CD4-positive, alpha-beta T cell treated with Interleukin-15 for 1 hour (primary cell): ENCODE data around the gene FRRS1L.

Experiments used
- DNase-seq: peaks from one replicate; pipeline ENCODE4 v3.0.0-alpha.2; 2020

The FRRS1L gene

DNA sequence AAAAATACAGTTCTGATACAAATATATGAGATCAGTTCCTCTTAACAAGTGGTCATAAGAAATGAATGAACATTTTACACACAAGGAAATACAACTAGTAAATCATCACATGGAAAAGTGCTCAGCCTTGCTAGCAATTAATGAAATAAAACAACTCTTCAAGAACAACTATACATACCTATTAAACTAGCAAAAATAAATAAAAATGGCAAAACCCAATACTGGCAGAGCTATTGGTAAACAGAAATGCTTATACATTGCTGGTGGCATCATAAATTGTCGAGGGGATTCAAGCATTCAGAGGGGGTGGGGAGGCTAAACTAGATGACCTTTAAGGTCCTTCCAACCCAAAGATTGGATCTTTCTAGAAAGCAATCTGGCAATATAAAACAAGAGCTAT lies 5.9 kb upstream of the FRRS1L start:
- DNase-seq = no peak

DNA sequence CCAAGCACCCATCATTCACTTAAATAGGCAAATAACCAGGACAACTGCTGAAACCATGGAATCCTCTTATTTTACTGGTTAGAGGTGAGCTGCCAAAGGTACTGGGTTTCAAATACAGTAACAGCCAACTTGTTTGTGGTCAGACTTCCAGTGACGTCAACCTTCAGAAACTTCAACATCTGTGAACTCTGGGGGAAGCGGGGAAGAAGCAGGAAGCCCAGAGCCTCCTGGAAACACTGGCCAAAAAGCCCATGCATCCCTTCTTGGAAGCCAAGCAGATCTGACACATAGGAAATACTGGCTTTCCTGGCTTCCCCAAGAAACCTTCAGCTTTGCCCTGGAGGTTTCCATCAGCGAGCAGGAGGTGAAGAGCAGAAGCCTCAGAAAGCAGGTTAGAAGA lies 4.9 kb upstream of the FRRS1L start:
- no peak for DNase-seq

DNA sequence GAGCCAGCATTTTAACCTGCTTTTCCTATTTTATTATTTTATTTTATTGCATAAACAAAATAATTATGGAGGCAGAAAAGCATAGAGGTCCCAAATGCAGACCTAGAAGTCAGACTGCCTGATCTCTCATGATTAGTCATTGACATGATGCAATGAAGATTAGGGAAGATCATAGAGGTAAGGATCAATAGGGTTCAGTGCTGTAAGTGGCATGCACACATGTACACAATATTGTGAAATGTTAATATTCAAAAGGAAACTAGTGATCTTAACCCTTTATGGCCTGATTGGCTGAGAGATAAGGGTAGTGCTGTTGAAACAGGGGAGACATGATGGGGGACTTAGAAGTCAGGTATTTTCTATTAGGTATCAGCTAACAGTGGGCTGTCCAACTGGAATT lies 1.1 kb upstream of the FRRS1L start:
- no peak for DNase-seq

DNA sequence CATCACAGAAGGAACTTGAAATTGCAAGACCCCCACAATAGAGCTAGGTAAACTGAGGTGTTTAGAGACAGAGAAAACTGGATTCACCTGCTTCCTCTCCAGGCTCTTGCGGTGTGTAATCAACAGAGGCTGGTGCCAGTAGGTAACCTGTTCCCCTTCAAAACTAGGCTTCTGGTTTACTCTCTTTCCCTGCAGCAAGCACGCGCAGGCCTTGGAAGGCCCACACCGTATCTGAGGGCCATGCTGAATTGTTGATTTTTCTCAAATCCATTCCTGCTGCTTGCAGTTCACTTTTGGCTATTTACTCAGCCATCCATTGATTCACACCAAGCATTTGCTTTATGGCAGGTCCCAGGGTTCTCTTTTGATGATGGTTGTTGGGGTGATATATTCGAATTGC lies 667 bp upstream of the FRRS1L start:
- DNase-seq = no peak

DNA sequence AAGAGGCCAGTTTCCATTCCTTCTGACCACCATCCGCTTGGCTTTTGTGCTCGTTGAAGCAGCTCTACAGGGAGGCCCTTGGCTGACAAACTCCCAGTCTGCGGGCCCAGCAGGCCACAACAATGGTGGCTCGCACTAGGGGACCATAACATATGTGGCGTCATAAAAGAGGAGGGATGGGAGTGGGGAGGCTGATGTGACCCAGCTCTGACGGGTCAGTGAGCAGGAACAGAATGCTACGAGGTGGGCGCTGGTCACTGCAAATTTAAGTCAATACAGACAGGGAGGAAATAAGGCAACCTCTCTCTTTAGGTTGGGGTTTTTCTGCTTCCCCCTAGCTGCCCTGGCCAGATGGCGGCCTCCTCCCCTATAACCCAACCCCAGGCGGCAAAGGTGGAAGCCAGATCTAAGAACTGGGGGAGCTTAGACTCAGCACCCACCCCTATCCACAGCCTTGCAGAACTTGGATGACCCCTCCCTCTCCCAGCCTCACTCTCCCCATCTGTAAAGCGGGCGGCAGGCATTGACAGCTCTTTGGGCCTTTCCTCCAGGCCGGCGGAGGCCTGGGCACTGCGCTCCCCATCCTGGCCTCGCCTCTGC lies 778 bp downstream of the FRRS1L start:
- DNase-seq = no peak

DNA sequence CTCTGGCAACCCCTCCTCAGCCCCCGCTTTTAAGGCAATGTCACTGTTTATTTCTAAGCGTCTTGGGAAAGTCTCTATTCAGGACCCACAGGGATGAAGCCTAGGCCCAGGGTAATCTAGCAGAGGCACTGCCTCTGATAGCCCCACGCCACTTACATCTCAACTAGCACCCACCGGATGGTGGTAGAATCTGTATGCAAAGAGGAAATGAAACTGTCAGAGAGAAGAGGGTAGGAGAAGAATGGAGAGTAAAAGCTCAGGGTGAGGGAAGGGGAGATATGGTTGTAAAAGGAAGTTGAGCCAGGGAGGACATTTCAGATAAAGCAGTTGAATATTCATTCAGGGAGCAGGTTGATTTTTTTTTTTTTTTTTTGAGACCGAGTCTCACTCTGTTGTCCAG lies 3.0 kb downstream of the FRRS1L start:
- no peak for DNase-seq

DNA sequence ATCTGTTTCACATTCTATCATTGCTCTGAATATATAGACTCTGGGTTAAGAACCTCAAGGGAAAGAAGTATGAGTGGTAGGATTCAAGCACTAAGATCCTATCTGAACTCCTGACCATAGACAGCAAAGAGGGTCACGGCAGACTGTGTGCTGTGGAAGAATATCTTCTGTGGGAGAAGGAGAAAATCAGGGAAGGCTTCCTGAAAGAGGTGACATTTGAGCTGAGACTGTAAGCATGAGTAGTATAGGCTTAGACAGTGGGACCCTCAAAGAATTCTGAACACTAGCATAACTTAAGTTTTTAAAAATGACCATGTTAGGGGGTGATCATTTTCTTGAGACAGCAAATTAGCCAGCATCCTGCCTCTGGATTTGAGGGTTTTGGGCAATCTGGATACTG lies 3.9 kb downstream of the FRRS1L start:
- DNase-seq = no peak

DNA sequence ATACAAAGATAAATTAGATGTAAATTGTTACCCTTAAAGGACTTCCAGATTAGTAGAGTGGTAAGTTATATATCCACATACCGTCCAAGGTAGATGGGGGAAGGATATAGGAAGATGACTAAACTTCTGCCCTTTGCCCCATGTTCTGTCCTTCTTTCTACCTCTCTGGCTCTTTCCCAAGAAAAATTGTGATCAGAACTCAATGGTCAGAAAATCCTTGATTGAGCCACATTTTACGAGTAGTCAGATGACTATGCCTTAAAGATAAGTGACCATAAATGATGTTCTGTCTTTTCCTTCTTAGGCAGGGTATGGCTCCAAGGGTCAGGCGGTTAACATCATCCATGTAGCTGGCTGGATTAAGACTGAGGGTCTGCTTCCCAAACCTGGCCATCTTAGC lies 4.4 kb downstream of the FRRS1L start:
- no peak for DNase-seq

DNA sequence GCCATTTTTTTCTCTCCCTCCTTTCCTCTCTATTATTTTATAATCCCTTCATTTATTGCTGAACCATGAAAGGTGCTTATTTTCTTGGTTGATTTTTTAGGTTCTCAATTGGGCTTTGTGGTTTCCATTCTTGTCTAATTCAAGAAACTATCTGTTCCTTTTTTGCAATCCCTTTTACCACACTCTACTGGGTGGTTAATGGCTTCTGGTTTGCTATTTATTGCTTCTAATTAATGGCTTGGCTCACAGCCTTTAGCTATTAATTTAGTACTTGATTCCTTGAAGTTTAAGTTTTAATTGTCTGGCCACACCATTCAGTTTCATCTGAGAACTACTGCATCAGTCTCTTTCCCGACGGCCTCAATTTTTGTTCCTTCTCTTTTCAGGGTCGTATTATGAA lies 5.6 kb downstream of the FRRS1L start:
- DNase-seq = no peak

DNA sequence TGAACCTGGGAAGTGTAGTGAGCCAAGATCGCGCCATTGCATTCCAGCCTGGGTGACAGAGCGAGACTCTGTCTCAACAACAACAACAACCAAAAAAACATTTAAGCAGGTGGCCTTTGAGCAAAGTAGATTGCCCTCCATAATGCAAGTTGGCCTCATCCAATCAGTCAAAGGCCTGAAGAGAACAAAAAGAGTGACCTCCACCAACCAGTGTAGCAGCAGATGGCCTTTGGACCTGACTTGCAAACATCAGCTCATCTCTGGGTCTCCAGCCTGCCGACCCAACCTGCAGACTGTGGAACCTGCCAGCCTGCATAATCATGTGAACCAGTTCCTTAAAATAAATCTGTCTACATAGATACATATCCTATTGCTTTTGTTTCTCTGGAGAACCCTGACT lies 7.5 kb downstream of the FRRS1L start:
- no peak for DNase-seq

DNA sequence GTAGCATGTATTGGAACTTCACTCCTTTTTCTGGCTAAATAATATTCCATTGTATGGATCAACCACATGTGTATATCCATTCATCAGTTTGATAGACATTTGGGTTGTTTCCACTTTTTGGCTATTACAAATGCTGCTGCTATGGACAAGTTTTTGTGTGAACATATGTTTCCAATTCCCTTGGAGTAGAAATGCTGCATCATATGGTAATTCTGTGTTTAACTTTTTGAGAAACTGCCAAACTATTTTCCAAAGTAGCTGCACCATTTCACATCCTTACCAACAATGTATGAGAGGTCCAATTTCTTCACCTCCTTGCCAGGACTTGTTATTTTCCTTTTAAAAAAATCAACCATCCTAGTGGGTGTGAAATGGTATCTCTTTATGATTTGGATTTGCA lies 8.4 kb downstream of the FRRS1L start:
- DNase-seq = no peak

DNA sequence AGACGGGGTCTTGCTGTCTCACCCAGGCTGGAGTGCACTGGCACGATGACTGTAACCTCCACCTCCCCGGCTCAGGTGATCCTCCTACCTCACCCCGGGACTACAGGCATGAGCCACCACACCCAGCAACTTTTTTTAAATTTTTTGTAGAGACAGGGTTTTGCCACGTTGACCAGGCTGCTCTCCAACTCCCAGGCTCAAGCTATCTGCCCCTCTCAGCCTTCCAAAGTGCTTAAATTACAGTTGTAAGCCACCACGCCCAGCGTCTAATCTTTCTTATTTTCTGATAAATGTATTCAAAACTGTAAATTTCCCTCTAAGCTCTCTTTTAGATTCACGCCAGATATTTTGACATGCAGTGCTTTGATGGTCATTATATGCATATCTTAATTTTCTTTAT lies 10.3 kb downstream of the FRRS1L start:
- no peak for DNase-seq

DNA sequence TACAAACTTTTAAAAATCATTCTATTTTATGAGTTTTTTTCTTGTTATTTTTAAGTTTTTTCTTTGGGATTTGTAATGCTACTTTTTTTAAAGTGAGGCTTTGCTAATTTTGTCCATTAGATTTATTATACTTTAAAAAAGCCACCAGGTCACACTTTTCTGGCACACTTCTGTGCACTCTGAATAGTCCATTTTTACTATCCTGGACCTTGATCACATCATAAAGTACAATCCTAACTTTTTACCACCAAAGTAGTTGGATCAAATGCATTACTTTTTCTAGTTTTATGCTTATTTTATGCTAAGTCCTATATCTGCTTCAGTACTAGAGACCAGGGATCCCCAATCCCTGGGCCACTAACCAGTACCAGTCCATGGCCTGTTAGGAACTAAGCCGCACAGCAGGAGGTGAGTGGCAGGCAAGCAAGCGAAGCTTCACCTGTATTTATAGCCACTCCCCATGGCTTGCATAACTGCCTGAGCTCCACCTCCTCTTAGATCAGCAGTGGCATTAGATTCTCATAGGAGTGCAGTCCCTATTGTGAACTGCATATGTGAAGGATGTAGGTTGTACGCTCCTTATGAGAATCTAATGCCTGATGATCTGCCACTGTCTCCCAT lies 16.0 kb downstream of the FRRS1L start:
- DNase-seq = no peak

DNA sequence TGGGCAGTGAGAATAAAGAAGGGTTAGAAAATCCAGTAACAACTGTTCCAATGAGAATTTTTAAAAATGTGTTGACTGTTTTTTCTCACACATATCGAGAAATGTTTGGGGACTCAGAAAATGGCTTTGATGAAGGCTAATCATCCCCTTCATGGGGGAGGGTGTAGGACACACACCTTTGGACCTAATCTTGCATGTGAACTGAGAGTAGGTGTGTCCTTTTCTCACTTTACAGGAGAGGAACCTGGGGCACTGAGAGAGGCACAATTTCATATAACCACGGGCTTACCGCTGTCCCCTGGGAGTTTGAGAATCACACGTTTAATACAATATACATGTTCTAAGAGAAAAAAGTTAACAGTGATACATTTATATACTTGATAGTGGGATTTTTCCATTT lies 17.3 kb downstream of the FRRS1L start:
- no peak for DNase-seq

DNA sequence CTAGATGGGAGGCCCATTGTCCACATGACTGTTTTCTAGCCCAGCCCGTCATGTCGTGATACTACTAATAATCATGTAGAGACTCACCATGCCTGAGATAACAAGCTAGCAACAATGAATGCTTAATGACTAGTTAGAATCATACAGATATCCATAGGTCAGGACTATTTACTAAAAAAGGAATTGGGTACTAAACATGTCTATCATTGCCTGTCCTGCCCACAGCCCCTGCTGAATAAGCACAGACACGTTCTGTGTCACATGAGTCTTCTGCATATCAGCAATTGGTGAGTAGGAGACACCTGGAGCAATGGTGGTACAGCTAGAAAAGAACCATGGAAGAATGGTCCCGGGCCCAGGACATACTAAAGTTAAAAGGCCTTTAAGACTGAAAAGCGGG lies 18.0 kb downstream of the FRRS1L start:
- no peak for DNase-seq

DNA sequence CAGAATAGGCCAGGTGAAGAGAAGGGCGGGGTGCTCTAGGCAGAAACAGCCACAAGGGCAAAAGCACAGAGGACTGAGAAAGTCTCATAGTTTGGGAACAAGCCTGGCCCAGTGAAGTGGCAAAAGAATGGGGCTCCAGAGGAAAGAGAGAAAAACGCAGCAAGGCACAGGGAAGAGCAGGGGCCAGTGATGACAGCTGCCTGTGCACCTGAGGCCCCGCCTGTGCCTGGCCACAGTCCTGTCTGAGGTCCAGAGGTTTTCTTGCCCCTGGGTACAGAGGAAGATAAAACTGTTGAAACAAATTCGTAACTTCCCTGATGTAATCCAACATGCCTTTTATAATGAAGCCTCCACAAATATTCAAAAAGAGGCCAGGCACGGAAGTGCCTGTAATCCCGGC lies 22.0 kb downstream of the FRRS1L start:
- no peak for DNase-seq

DNA sequence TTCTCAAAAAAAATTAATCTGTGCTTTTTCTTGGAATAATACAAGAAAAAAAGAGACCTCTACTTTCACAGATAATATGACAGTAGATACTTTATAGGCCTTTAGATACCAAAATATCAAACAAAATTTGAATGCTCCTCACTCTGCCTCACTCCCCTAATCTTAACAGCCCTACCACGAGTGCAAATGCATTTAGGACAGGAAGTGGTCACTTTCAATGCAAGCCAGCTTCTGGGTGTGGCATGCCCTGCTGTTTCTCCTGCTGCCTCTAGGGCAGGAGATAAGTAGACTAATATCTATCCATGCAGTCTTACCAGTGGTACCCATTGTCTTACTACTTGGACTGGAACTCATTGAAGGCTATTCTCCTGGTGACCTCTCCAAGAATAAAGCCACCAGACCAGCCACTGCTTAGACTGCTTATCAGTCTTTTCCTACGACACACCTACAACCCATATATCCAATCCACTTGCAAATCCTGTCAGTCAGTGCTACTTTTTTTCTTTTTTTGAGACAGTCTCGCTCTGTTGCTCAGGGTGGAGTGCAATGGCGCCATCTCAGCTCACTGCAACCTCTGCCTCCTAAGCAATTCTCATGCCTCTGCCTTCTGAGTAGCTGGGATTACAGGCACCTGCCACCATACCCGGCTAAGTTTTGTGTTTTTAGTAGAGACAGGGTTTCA lies 23.0 kb downstream of the FRRS1L start:
- DNase-seq = no peak

DNA sequence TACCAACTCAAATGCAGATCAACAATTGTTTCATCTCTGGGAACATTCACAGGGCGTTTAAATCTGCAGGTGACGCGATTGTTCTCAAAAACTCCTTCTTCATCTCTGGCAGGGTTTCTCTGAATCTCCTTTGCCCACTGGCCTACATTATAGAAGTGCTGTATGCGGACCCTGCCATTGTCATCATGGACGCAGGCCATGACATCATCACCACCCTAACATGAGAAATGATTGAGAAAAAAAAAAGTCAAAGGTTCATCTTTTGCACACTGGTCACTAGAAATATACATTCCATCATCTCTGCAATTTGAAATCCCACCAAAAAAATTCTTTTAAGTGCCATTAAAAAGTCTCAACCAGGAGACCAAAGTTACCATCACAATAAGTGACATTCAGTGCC lies 25.7 kb downstream of the FRRS1L start:
- no peak for DNase-seq

DNA sequence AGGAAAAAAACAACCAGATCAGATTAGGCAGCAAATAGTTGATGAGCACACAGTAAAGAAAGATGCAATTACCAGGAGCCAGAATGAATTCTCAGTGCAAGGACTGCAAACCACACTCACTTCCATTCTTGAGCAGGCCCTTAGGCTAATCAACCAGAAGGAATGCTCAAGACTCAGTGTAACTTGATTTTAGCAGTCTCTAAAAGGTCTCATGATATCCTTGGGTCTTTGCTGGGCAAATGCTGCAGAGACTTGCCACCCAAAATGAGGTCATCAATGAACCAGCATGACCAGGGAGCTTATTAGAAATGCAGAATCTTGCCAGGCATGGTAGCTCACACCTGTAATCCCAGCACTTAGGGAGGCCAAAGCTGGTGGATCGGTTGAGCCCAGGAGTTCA lies 27.2 kb downstream of the FRRS1L start:
- DNase-seq = no peak

DNA sequence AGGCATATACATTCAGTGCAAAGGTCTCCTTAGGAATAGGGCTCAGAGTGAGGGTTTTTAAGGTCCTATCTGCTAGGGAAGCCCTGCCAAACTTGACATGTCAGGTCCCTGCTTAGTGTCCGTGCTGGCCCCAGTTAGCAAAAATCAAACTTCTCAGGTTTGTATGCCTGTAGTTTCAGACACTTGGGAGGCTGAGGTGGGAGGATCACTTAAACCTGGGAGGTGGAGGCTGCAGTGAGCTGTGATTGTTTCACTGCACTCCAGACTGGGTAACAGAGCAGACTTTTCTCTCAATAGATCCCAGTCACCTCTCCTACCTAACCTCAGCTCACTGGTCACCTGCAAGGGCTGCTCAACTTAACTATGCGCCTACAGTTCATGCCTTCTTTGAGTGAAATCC lies 28.6 kb downstream of the FRRS1L start:
- DNase-seq = no peak

DNA sequence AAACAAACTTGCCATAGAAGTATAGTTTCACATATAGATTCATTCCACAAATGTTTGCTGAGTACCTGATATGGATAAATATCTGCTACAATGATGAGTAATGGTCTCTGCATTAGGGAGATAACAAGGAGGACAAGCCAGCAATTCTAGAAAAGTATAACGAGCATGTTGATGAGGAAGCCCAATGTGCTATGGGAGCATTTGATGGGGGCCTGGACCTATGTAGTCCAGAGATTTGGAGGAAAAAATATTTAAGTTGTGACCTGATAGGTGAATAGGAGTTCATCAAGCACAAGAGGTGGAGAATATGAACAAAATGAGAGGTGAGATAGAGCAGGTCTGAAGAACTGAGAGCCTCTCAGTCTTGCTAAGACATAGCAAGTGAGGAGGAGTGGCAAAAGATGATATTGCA lies 32.9 kb downstream of the FRRS1L start:
- no peak for DNase-seq

DNA sequence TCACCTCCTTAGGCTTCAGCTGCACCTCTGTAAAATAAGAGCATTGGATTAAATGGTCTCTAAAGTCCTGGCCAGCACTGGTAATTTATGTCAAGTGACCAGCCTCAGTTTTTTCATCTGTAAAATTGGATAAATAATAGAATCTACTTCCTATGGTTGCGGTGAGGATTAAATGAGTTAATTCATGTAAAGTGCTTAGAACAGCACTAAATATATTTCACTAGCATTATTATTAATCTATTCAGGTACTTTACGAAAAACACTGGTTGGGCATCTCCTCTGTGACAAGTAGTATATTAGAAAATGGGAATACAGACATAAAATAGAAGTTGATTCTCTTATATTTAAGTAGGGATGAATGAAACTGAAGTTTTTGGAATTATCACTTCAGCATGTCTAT lies 33.5 kb downstream of the FRRS1L start:
- no peak for DNase-seq

DNA sequence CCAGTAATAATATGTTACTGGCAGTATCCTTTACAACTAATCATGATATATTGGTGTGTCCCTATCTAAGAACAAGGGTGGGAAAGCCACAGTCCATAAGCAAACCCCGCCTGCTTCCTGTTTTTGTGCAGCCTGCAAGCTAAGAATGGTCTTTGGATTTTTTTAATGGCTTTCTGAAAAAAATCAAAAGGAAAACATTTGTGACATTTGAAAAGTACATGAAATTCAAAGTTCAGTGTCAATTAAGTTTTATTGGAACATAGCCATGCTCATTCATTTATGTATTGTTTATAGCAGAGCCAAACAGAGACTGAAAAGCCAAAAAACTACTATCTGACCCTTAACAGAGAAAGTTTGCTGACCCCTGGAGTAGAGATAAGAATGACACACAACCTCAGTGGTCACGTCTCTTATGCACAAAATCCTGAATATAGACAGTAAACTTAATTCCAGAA lies 34.5 kb downstream of the FRRS1L start:
- DNase-seq = no peak

DNA sequence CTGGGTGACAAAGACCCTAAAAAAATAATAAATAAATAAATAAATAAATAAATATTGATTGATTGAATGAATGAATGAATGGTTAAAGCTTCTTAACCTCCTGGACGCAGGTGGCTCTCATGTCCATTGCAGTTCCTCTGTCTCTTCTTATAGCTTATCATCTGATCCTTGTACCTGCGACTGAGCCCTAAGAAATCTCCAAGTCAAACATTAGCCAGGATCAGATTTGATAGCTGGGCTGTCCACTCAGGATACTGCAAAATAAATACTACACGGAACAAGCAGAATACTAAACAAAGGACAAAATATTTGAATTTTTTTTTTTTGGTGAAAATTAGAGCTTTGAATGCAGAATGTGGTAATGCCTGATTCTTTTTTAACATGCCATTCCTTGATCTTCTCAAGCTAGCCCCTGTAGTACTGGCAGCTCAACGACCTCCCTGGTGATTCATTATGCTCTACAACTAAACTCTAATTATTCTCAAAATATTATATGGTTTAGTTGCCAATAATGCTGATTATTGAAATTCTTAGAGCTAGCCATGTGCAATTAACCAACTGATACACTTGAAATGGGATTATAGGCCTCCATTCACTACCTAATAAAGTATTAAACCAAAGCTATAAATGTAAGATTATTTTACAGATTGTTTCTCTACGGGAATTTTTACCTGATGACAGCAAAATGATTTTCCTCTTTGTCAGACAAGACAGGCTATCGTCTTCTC lies 37.4 kb downstream of the FRRS1L start:
- DNase-seq = no peak
